NCI-H1436 treated with DMSO at 0.1 percent for 48 hours (cell line): Measurements from ENCODE around the gene CADPS2.
"Not testable (repeated sequence)": the region's sequence is repeated elsewhere in the genome, so short reads cannot be mapped to it uniquely, and the experiment has no call there.

Source experiments
- DNase-seq: peaks from one replicate; lab custom pipeline; 2025; lab: John Stamatoyannopoulos, UW

CADPS2 gene

GRCh38 chr7:122709930-122710646 is 176.2 kb downstream of the CADPS2 start:
- DNase-seq, result no peak

- no peak for DNase-seq
Observed at GRCh38 chr7:122706836-122707235, 179.4 kb downstream of the CADPS2 start.

- no peak for DNase-seq
Observed at GRCh38 chr7:122702872-122703510, 183.3 kb downstream of the CADPS2 start, which contains the start of gene RNF148. Gene RNF148 (minus strand): TSS chr7:122702922. CDS start chr7:122702750, 172 bp downstream.

DNA sequence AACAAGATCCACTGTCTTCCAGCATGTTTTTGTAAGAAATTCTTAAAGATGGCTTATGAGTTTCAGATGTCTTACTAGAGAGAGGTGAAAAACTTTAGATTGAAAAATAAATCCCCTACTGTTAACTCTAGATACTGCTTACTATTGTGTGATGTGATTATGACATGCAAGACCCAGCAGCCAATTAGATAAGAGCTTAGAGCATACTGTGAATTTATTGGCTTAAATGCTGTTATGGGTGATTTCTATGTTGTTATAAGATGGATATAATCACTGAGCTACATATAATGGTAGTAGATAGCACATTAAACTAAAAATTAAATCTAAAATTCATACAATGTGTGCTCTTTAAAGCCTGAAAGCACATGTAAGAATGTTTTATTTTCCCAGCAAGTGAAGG is 187.2 kb downstream of the CADPS2 start, which contains the start of gene RNF133:
Gene RNF133, minus strand, starts transcription at position 101 of the 400 bp plus-strand sequence. CDS start 199 bp downstream, outside the sequence.
- no peak for DNase-seq

DNA sequence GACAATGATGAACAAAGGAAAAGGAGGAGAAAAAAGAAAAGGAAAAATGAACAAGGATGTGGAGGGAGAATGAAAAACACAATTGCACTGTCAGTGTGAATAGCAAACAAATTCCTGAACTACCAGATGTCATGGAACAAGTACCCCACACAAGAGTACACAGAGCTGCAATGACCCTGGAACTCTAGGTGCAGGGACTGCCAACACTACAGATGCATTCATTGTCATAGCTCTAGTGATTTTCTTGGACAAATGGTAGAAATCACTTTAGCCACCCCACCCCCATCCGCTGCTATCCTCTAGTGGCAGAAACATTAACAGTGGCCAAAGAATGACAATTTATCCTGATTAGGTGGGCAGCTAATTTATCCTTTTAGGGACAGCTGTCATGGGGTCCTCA is 190.4 kb downstream of the CADPS2 start:
- DNase-seq, result no peak

DNA sequence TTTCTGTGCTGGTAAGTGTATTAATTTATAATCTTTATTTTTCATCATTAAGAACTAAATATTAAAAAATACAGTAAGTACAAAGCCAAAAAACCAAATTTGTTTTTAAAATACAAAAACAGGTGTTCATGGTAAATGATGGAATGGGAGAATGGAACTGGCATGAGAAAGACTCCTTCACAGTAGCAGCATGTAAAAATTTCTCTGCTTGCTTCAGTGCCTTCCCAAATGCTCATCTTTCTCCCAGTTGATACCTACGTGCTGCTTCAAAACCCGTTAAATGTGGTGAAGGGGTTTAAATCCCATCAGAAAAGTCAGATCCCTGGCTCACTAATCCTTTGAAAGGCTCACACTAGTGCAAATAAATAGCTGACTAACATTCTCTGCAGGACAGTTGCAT is 191.6 kb downstream of the CADPS2 start:
- DNase-seq, result no peak

GRCh38 chr7:122692769-122693309 is 193.4 kb downstream of the CADPS2 start:
- no peak for DNase-seq

DNA sequence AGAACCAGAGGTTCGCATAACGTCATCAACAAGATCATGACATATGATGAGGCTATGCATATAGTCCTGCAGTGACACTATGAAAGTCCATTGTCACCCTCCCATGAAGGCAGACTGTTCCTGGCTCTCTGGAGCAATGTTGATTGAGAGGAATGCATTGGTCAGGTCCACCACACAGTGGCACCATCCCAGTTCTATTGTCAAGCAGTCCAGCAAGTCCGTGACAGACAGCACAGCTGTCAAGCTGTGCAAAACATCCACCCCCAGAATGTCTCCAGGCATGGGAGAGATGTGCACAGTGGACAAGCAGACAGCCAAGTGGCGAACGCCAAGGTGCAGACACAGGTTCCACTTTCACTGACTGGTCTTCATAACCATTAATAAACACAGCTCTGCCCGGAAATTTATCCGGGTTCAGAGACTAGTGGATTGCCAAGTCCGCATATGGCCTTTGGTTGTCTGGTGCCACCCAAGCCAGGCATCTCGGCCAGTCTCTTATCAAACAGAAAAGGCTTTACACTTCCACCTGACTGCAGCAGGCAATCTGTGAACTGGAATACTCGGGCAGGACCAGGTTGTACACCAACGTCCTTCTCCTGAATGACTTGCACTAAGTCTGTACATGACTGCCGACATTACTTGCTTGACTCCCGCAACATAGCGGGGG is 194.6 kb downstream of the CADPS2 start:
- DNase-seq, result no peak

GRCh38 chr7:122689346-122690109 is 196.7 kb downstream of the CADPS2 start:
- no peak for DNase-seq

DNA sequence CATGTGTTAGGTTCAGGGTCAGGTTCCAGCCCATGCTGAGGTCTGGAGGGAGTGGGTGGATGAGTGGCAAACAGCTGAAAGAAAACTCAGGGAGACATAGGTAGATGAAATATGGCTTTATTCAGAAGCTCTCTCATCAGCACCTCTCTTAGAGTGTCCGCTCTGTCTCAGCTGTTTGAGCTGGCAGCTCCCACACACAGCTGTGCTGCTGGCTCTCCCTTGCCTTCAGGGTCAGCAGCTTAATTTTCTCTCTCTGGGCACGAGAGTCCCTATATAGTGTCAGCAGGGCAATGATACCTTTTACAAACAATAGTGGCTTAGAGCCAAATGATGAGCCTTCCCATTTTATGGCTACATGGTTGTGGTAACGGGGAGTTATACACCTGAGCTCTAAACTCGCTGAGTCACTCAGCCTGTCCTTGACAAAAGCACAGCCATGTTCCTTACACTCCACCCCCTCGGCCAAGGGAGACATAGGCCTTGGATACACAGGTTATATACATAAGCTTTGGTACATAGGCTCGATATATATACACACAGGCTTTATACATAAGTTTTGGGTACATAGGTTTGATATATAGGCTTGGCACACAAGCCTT is 197.8 kb downstream of the CADPS2 start:
- no peak for DNase-seq

DNA sequence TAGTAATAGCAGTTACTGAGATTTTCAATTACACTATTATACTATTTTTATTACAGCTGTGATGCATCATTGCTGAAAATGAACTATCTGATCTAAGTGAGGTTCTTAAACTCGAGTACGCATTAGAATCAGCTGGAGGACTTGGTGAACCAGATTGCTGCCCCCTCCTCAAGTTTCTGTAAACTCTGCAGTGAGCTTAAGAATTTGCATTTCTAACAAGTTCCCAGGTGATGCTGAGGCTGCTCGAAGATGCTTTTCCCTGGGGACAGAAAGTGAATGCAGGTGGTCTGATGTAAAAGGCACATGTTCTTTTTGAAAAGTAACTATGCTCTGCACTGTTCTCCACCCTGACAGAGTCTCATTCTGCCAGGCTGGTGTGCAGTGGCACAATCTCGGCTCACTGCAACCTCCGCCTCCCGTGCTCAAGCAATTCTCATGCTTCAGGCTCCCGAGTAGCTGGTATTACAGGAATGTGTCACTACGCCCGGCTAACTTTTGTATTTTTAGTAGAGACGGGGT is 199.8 kb downstream of the CADPS2 start:
- no peak for DNase-seq

DNA sequence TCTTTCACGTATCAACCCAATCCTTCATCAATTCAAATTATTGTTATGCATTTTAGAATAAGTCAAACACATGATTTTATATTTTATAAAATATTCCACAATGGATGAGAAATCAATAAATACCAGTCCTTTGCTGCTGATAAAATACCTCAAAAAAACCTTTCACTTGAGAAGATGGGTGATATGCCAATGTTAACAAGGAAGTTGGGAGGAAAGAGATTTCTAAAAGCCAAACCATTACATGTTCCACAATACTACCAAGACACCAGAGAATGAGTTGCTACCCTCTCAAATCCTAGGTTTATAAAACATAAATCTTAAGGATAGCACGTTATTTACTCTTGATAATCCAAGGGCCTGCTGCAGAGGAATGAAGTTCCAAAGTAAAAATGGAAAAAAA is 201.8 kb downstream of the CADPS2 start:
- DNase-seq, result no peak

GRCh38 chr7:122682815-122683550 is 203.3 kb downstream of the CADPS2 start:
- DNase-seq, result no peak

DNA sequence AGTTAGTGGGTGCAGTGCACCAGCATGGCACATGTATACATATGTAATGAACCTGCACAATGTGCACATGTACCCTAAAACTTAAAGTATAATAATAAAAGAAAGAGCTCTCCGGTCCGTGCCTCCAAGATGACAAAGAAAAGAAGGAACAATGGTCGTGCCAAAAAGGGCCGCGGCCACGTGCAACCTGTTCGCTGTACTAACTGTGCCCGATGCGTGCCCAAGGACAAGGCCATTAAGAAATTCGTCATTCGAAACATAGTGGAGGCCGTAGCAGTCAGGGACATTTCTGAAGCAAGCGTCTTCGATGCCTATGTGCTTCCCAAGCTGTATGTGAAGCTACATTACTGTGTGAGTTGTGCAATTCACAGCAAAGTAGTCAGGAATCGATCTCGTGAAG is 205.1 kb downstream of the CADPS2 start:
- DNase-seq, result not testable (repeated sequence)

- DNase-seq, result no peak
Observed at GRCh38 chr7:122679813-122680212, 206.4 kb downstream of the CADPS2 start.

DNA sequence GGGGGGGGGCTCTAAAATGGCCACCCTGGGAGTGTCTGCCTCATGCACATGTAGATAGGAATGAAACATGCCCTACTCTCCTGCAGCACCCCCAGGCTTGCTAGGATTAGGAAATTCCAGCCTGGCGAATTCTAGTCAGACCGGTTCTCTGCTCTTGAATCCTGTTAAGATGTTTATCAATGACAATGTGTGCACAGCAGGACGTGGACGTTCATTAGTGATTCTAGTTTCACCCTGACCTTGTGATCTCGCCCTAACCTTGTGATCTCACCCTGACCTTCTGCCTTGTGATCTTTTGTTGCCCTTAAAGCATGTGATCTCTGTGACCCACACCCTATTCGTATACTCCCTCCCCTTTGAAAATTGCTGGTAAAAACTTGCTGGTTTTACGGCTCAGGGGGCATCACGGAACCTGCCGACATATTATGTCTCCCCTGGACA is 207.0 kb downstream of the CADPS2 start:
- DNase-seq, result not testable (repeated sequence)

GRCh38 chr7:122677149-122677548 is 209.1 kb downstream of the CADPS2 start:
- DNase-seq, result no peak

- no peak for DNase-seq
Observed at GRCh38 chr7:122676466-122676865, 209.8 kb downstream of the CADPS2 start.

DNA sequence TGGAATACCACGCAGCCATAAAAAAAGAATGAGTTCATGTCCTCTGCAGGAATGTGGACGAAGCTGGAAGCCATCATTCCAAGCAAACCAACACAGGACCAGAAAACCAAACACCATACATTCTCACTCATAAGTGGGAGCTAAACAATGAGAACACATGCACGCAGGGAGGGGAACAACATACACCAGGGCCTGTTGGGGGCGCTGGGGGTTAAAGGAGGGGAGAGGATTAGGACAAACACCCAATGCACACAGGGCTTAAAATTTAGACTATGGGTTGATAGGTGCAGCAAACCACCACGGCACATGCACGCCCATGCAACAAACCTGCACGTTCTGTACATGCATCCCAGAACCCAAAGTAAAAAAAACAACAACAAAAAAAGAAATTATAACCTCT is 210.6 kb downstream of the CADPS2 start:
- no peak for DNase-seq

DNA sequence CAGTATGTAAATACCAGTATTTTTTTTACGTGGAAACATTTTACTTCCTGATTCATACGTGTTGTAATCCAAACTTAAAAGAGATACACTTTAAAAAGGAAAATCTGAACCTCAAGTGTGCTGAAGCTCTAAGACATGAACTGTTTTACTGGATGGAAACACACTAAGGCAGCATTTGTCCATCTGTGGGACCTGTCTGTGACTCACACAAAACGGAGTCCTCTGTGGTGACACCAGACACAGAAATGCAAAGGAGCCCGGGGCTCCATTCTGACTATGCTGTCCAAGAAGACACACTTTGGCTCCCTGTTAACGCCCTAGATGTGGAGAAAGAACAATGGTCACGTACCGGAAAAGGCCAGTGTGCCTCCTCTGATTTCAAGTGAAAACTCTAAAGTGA is 211.2 kb downstream of the CADPS2 start:
- DNase-seq, result no peak
